ENCODE measurements around the gene UNC45B. TPM values are rescaled to one million over a fixed set of nuclear protein-coding genes. Genes with fewer than 3 reads are reported as not detected.
A peak's percentile ranks its signal among the peaks of the same experiment; 100 is the strongest.

UNC45B gene
- total and polyA plus RNA-seq, 2 of the 13 experiments (the other 11 are each of a cell fraction or from before 2014, with no cell fraction given), result 0.01 TPM; not detected in 1

- H3K4me3 ChIP-seq (replicated peaks in 1 of 3; ENCODE audit: insufficient read depth in 1 of 3, low read depth in 2 of 3, low read length in 3 of 3), result no peak overlapping the region
- no peaks in the 10 kb centered on the region for H3K4me1 ChIP-seq (ENCODE audit: insufficient read depth, low read length)
- intact Hi-C loops (cut with micrococcal nuclease; ENCODE audit: unreplicated experiment) (no loop called here), in situ Hi-C loops (cut with HindIII; ENCODE audit: extremely low pct_ligation_motif_present, low pct_unique_long_range_greater_than_20kb) (no loop called here)
- no peaks in the 10 kb centered on the region for H3K79me2 ChIP-seq (ENCODE audit: insufficient read depth, low read length)
- CTCF ChIA-PET (ENCODE audit: low intra/inter-chr PET ratio, low total read pairs), result no interaction called here
- 27% methylated on average over 2 of the region's 2 CpGs for WGBS (ENCODE audit: low lambda C conversion rate)
- no peak overlapping the region for H3K4me2 ChIP-seq (ENCODE audit: low read depth, low read length)
- no peak for ATAC-seq
- no TSS peak for BruUV-seq (replicated peaks)
- POLR2A ChIA-PET, result no interaction called here
- FAIRE-seq, result no peak
- TF ChIP-seq, protein P1, sequence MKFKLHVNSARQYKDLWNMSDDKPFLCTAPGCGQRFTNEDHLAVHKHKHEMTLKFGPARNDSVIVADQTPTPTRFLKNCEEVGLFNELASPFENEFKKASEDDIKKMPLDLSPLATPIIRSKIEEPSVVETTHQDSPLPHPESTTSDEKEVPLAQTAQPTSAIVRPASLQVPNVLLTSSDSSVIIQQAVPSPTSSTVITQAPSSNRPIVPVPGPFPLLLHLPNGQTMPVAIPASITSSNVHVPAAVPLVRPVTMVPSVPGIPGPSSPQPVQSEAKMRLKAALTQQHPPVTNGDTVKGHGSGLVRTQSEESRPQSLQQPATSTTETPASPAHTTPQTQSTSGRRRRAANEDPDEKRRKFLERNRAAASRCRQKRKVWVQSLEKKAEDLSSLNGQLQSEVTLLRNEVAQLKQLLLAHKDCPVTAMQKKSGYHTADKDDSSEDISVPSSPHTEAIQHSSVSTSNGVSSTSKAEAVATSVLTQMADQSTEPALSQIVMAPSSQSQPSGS (CRISPR knock-in tag; IDR thresholded peaks at IDR 0.05), result no peak
- TF ChIP-seq NFE2L2 (IDR thresholded peaks at IDR 0.05; ENCODE audit: low read length) (no peak), FOXK1 (CRISPR knock-in tag; IDR thresholded peaks at IDR 0.05; ENCODE audit: borderline replicate concordance, low read depth) (no peak), ZNF331 (CRISPR knock-in tag; IDR thresholded peaks at IDR 0.05) (peak; percentile 96), FUBP1 (CRISPR knock-in tag; IDR thresholded peaks at IDR 0.05; ENCODE audit: borderline replicate concordance) (no peak)
- no peak for DNase-seq (ENCODE audit: low spot score)
- no peak overlapping the region for H3K27ac ChIP-seq (ENCODE audit: extremely low read length, insufficient read depth, low read length)
- H3K9me3 ChIP-seq (ENCODE audit: low read length), result peaks cover 6% of the 10 kb centered on the region; the same call in 1 of the 2 replicates
- H3K36me3 ChIP-seq (replicated peaks in 1 of 2; ENCODE audit: control insufficient read depth in 1 of 2, insufficient read depth in 2 of 2, low read length in 2 of 2), result no peaks in the 10 kb centered on the region
- H2AFZ ChIP-seq (ENCODE audit: low read length), result no peak overlapping the region
- H3K27me3 ChIP-seq (ENCODE audit: control insufficient read depth in 1 of 2, insufficient read depth in 2 of 2, low read length in 2 of 2), result no peaks in the 10 kb centered on the region; a peak in 1 of 5 replicates
- no peak overlapping the region for H3K9ac ChIP-seq (ENCODE audit: insufficient read depth, low read depth, low read length)
- no peaks in the 10 kb centered on the region for H4K20me1 ChIP-seq (ENCODE audit: insufficient read depth, low read length)
Measured at GRCh38 chr17:35222452-35222851, 74.8 kb downstream of the UNC45B start.

- no peak overlapping the region for H2AFZ ChIP-seq (ENCODE audit: low read length)
- DNase-seq (ENCODE audit: low spot score) (no peak), ATAC-seq (no peak), FAIRE-seq (no peak)
- H3K4me2 ChIP-seq (ENCODE audit: low read depth, low read length), result no peak overlapping the region
- H3K9me3 ChIP-seq (ENCODE audit: low read length), result peaks cover 6% of the 10 kb centered on the region; the same call in 1 of the 2 replicates
- intact Hi-C loops (cut with micrococcal nuclease; ENCODE audit: unreplicated experiment) (no loop called here), in situ Hi-C loops (cut with HindIII; ENCODE audit: extremely low pct_ligation_motif_present, low pct_unique_long_range_greater_than_20kb) (no loop called here)
- no peaks in the 10 kb centered on the region for H3K4me1 ChIP-seq (ENCODE audit: insufficient read depth, low read length)
- no peak overlapping the region for H3K9ac ChIP-seq (ENCODE audit: insufficient read depth, low read depth, low read length)
- H3K27ac ChIP-seq (ENCODE audit: extremely low read length, insufficient read depth, low read length), result no peak overlapping the region
- POLR2A ChIA-PET, result no interaction called here
- no peak overlapping the region for H3K4me3 ChIP-seq (replicated peaks in 1 of 3; ENCODE audit: insufficient read depth in 1 of 3, low read depth in 2 of 3, low read length in 3 of 3)
- no peaks in the 10 kb centered on the region for H4K20me1 ChIP-seq (ENCODE audit: insufficient read depth, low read length)
- no peaks in the 10 kb centered on the region for H3K36me3 ChIP-seq (replicated peaks in 1 of 2; ENCODE audit: control insufficient read depth in 1 of 2, insufficient read depth in 2 of 2, low read length in 2 of 2)
- H3K27me3 ChIP-seq (ENCODE audit: control insufficient read depth in 1 of 2, insufficient read depth in 2 of 2, low read length in 2 of 2), result peaks cover 0 to 3% of the 10 kb centered on the region in 2 experiments; a peak in 2 of 5 replicates
- CTCF ChIA-PET (ENCODE audit: low intra/inter-chr PET ratio, low total read pairs), result no interaction called here
- 0% methylated on average over 1 of the region's 1 CpG for WGBS (ENCODE audit: low lambda C conversion rate)
- no peaks in the 10 kb centered on the region for H3K79me2 ChIP-seq (ENCODE audit: insufficient read depth, low read length)
- no TSS peak for BruUV-seq (replicated peaks)
- TF ChIP-seq NR2F2 (IDR thresholded peaks at IDR 0.05; ENCODE audit: borderline replicate concordance, low read depth), result no peak
- no peak for TF ChIP-seq TBX3 (IDR thresholded peaks at IDR 0.05; ENCODE audit: borderline replicate concordance)
- peak; percentile 52 to 72; a peak in 2 of 4 replicates for TF ChIP-seq MAFK (conservative IDR thresholded peaks at IDR 0.05 in 1 of 2, IDR thresholded peaks at IDR 0.05 in 1 of 2; ENCODE audit: low read length in 2 of 2)
- no peak for TF ChIP-seq RELA (CRISPR knock-in tag; IDR thresholded peaks at IDR 0.05)
- peak; percentile 31; the same call in 1 of the 2 replicates for TF ChIP-seq MAFF (IDR thresholded peaks at IDR 0.05; ENCODE audit: low read depth, low read length)
- no peak for TF ChIP-seq FOXJ3 (CRISPR knock-in tag; IDR thresholded peaks at IDR 0.05; ENCODE audit: borderline replicate concordance)
- TF ChIP-seq YY1 (IDR thresholded peaks at IDR 0.05; ENCODE audit: insufficient read depth, insufficient replicate concordance, low read depth, low read length), result no peak
- TF ChIP-seq CHD2 (IDR thresholded peaks at IDR 0.05; ENCODE audit: low read depth, low read length), result no peak
- no peak for TF ChIP-seq SMAD3 (CRISPR knock-in tag; IDR thresholded peaks at IDR 0.05)
Measured at GRCh38 chr17:35224436-35224835, 76.8 kb downstream of the UNC45B start.
